Retinal pigment epithelial cell (primary cell): ENCODE measurements around the gene HMOX1.

Experiments used
- DNase-seq: peaks from one replicate; pipeline ENCODE4 v3.0.0-alpha.2; 2010; ENCODE audit warnings: low read depth
- H3K4me3 ChIP-seq: 2 replicates; pipeline ENCODE4 v1.5.1; 2011; ENCODE audit warnings: mild to moderate bottlenecking, low read length, control low read depth, moderate library complexity
- CTCF ChIP-seq: conservative IDR thresholded peaks from 2 replicates; pipeline ENCODE4 v1.5.1; 2011; ENCODE audit warnings: low read depth, low read length, control low read depth, inconsistent platforms

HMOX1 gene

GRCh38 chr22:35442471-35442870, 61.6 kb downstream of the HMOX1 start:
- no peak for TF ChIP-seq CTCF
- DNase-seq = no peak

GRCh38 chr22:35443338-35443737, 62.4 kb downstream of the HMOX1 start:
- no peak overlapping the region for H3K4me3 ChIP-seq
- DNase-seq = no peak
- no peak for TF ChIP-seq CTCF

More at GRCh38 chr22:35442471-35442870, 61.6 kb downstream of the HMOX1 start:
- H3K4me3 ChIP-seq = no peak overlapping the region
